ENCODE measurements around the gene ACBD3.

ACBD3 gene

DNA sequence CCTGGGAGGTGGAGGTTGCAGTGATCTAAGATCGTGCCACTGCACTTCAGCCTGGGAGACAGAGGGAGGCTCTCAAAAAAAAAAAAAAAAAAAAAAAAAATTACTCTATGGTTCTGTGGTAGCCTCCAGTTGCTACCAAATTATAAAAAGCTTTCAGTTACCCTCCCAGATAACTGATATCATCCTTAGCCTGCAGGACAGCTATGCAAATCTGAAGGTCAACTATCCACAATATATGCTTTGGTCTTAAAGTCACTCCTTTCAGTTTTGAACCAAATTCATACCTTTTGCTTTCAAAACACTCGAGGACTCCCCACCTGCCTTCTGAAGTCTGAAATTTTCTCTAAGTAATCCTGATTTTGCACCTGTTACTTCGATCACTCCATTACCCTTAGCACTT is 40.1 kb upstream of the ACBD3 start:
- TF ChIP-seq, protein P1, sequence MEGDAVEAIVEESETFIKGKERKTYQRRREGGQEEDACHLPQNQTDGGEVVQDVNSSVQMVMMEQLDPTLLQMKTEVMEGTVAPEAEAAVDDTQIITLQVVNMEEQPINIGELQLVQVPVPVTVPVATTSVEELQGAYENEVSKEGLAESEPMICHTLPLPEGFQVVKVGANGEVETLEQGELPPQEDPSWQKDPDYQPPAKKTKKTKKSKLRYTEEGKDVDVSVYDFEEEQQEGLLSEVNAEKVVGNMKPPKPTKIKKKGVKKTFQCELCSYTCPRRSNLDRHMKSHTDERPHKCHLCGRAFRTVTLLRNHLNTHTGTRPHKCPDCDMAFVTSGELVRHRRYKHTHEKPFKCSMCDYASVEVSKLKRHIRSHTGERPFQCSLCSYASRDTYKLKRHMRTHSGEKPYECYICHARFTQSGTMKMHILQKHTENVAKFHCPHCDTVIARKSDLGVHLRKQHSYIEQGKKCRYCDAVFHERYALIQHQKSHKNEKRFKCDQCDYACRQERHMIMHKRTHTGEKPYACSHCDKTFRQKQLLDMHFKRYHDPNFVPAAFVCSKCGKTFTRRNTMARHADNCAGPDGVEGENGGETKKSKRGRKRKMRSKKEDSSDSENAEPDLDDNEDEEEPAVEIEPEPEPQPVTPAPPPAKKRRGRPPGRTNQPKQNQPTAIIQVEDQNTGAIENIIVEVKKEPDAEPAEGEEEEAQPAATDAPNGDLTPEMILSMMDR (IDR thresholded peaks at IDR 0.05; ENCODE audit: low read length), result no peak
- no peak for TF ChIP-seq EZH2 (optimal IDR thresholded peaks at IDR 0.05; ENCODE audit: low read depth, low read length)
- no peak for TF ChIP-seq EZH2phosphoT487 (IDR thresholded peaks at IDR 0.05; ENCODE audit: low read length)
- peak; percentile 90 for DNase-seq
- peaks cover 19% of the 10 kb centered on the region for H3F3A ChIP-seq (ENCODE audit: insufficient read depth, low read length)
- no peak overlapping the region for H2AFZ ChIP-seq (ENCODE audit: low read length)
- no peaks in the 10 kb centered on the region for H3K9me3 ChIP-seq (replicated peaks; ENCODE audit: insufficient read depth, low read length)
- no peaks in the 10 kb centered on the region for H3K79me2 ChIP-seq (ENCODE audit: low read length)
- peaks cover 13% of the 10 kb centered on the region for H3K4me1 ChIP-seq (ENCODE audit: low read length)
- no peaks in the 10 kb centered on the region for H3K27me3 ChIP-seq (replicated peaks; ENCODE audit: insufficient read depth, low read length)
- H3K4me2 ChIP-seq (ENCODE audit: low read depth, low read length), result peak overlapping the region; percentile 28; the same call in 1 of the 2 replicates
- peak overlapping the region; percentile 48 for H3K27ac ChIP-seq (ENCODE audit: low read length)
- no peaks in the 10 kb centered on the region for H3K9me2 ChIP-seq (replicated peaks; ENCODE audit: insufficient read depth, low read length)
- no peak overlapping the region for H3K9ac ChIP-seq (ENCODE audit: low read length)
- no peaks in the 10 kb centered on the region for H3K36me3 ChIP-seq (replicated peaks; ENCODE audit: insufficient read depth, low read length)
- no peaks in the 10 kb centered on the region for H4K20me1 ChIP-seq (ENCODE audit: insufficient read depth, low read length)
- H3K4me3 ChIP-seq (ENCODE audit: low read length), result no peak overlapping the region; the same call in 1 of the 2 replicates

DNA sequence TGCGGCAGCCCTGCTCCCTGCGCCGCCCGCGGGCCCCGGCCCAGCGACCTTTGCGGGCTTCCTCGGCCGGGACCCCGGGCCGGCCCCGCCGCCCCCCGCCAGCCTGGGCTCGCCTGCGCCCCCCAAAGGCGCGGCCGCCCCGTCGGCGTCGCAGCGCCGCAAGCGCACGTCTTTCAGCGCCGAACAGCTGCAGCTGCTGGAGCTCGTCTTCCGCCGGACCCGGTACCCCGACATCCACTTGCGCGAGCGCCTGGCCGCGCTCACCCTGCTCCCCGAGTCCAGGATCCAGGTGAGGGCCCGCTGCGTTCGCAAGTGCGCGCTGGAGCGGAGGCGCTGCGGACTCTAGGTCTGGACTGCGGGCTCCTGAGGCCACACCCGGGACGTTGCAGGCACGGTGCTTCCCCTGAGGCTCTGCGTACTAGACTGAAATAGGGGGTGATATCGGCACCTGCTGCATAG is 37.3 kb upstream of the ACBD3 start:
- DNase-seq, result peak; percentile 55
- H3K27me3 ChIP-seq (replicated peaks; ENCODE audit: insufficient read depth, low read length), result no peaks in the 10 kb centered on the region
- no peak overlapping the region for H3K9ac ChIP-seq (ENCODE audit: low read length)

DNA sequence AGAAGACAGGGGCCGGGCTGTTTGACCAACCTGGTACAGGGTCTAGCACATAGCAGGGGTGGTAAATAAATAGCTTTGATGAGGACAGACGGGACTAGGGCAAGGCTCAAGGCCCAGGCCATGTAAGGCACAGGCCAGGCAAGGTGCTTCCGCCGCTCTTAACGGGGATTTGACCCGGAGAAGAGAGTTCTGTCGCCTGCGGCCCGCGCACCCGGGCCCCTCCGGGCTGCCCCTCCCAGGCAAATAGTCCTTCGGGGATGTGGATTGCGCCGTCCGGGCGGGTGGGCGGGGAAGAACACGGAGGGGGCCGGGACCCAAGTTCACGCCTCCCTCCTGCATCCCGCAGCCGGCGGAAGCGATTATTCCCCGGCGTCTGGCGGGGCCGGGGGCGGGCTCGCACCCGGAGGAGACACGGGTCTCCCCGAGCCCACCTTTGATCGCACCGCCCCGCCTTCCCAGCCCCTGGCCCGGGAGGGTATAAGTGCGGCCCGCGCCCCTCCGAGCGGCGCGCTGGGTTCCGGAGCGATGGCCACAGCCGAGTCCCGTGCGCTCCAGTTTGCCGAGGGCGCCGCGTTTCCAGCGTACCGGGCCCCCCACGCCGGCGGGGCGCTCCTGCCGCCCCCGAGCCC is 36.7 kb upstream of the ACBD3 start, which contains the start of gene MIXL1:
Gene MIXL1, plus strand, starts transcription at position 508 of the 629 bp plus-strand sequence. Its CDS starts 18 bp downstream, at position 526.
- TF ChIP-seq EZH2phosphoT487 (IDR thresholded peaks at IDR 0.05; ENCODE audit: low read length), result no peak
- no peak for TF ChIP-seq EZH2 (optimal IDR thresholded peaks at IDR 0.05; ENCODE audit: low read depth, low read length)
- TF ChIP-seq, protein P1 (IDR thresholded peaks at IDR 0.05; ENCODE audit: low read length), result no peak
- H3F3A ChIP-seq (ENCODE audit: insufficient read depth, low read length), result peaks cover 19% of the 10 kb centered on the region
- H3K79me2 ChIP-seq (ENCODE audit: low read length), result no peaks in the 10 kb centered on the region
- no peak within 1 kb of the TSS for H3K27ac ChIP-seq (ENCODE audit: low read length)
- H3K9me2 ChIP-seq (replicated peaks; ENCODE audit: insufficient read depth, low read length), result no peaks in the 10 kb centered on the region
- peaks cover 13% of the 10 kb centered on the region for H3K4me1 ChIP-seq (ENCODE audit: low read length)
- no peaks in the 10 kb centered on the region for H3K9me3 ChIP-seq (replicated peaks; ENCODE audit: insufficient read depth, low read length)
- H3K36me3 ChIP-seq (replicated peaks; ENCODE audit: insufficient read depth, low read length), result no peaks in the 10 kb centered on the region
- H3K4me2 ChIP-seq (ENCODE audit: low read depth, low read length), result peak within 1 kb of the TSS; percentile 64
- no peak for DNase-seq
- no peaks in the 10 kb centered on the region for H3K27me3 ChIP-seq (replicated peaks; ENCODE audit: insufficient read depth, low read length)
- no peaks in the 10 kb centered on the region for H4K20me1 ChIP-seq (ENCODE audit: insufficient read depth, low read length)
- H3K4me3 ChIP-seq (ENCODE audit: low read length), result peak within 1 kb of the TSS; percentile 62
- H2AFZ ChIP-seq (ENCODE audit: low read length), result peak within 1 kb of the TSS; percentile 69
- no peak within 1 kb of the TSS for H3K9ac ChIP-seq (ENCODE audit: low read length)

More for the DNA sequence above, 37.3 kb upstream of the ACBD3 start:
- Histone ChIP-seq H3K27ac (ENCODE audit: low read length) (no peak overlapping the region), H3K79me2 (ENCODE audit: low read length) (no peaks in the 10 kb centered on the region), H3K4me2 (ENCODE audit: low read depth, low read length) (peak overlapping the region; percentile 64), H3K4me3 (ENCODE audit: low read length) (peak overlapping the region; percentile 62), H3F3A (ENCODE audit: insufficient read depth, low read length) (peaks cover 19% of the 10 kb centered on the region), H2AFZ (ENCODE audit: low read length) (peak overlapping the region; percentile 69), H3K4me1 (ENCODE audit: low read length) (peaks cover 13% of the 10 kb centered on the region), H4K20me1 (ENCODE audit: insufficient read depth, low read length) (no peaks in the 10 kb centered on the region), H3K36me3 (replicated peaks; ENCODE audit: insufficient read depth, low read length) (no peaks in the 10 kb centered on the region), H3K9me2 (replicated peaks; ENCODE audit: insufficient read depth, low read length) (no peaks in the 10 kb centered on the region), H3K9me3 (replicated peaks; ENCODE audit: insufficient read depth, low read length) (no peaks in the 10 kb centered on the region)
- TF ChIP-seq EZH2phosphoT487 (IDR thresholded peaks at IDR 0.05; ENCODE audit: low read length) (no peak), EZH2 (optimal IDR thresholded peaks at IDR 0.05; ENCODE audit: low read depth, low read length) (no peak)
- TF ChIP-seq, protein P1 (IDR thresholded peaks at IDR 0.05; ENCODE audit: low read length), result no peak
